Testis (tissue), 3 donors: ENCODE data around the gene COPZ1. TPM values are rescaled to one million over a fixed set of nuclear protein-coding genes. Genes with fewer than 3 reads are reported as not detected.
"Not testable (repeated sequence)": the region's sequence is repeated elsewhere in the genome, so short reads cannot be mapped to it uniquely, and the experiment has no call there.

Source experiments
- DNase-seq: peaks from one replicate; pipeline ENCODE4 v3.0.0-alpha.2; 2019
- H3K27ac ChIP-seq, 2 donors: fragments of 200-600 bp; sonication (generic); one replicate each; pipeline ENCODE4 v1.5.1; 2019
- H3K27me3 ChIP-seq: fragments of 200-600 bp; sonication (generic); one replicate; pipeline ENCODE4 v1.5.1; 2019
- H3K36me3 ChIP-seq: fragments of 200-600 bp; sonication (generic); one replicate; pipeline ENCODE4 v1.5.1; 2017; ENCODE audit warnings: low read depth; ENCODE audit errors: missing control alignments
- H3K4me1 ChIP-seq: fragments of 200-600 bp; sonication (generic); one replicate; pipeline ENCODE4 v1.5.1; 2019
- H3K4me3 ChIP-seq, 2 donors: fragments of 200-600 bp; sonication (generic); one replicate each; pipeline ENCODE4 v1.5.1; 2017 to 2019
- H3K9me3 ChIP-seq: fragments of 200-600 bp; sonication (generic); one replicate; pipeline ENCODE4 v1.5.1; 2017
- CTCF ChIP-seq, 3 experiments: fragments of 450-650 bp in 2 of 3; fragments of 200-600 bp in 1 of 3; sonication (generic) in 1 of 3; IDR thresholded peaks; one replicate each; pipeline ENCODE4 v1.5.1; 2016 to 2019; ENCODE audit warnings: antibody characterized with exemption in 3 of 3, mild to moderate bottlenecking in 2 of 3, moderate library complexity in 1 of 3
- POLR2A ChIP-seq: fragments of 450-650 bp; IDR thresholded peaks from one replicate; pipeline ENCODE4 v1.6.1; 2017; ENCODE audit warnings: antibody characterized with exemption, mild to moderate bottlenecking, moderate library complexity
- WGBS, 2 donors: methylation state at CpG; one replicate each; pipeline ENCODE4 v1.1.5; 2018; 5-methylcytosine and 5-hydroxymethylcytosine counted together
- intact Hi-C: fragments of 100-400 bp; cut with DNase I; formaldehyde crosslinking; loops from one replicate; pipeline ENCODE4 v1.15.1; 2023; ENCODE audit warnings: low total_unique reads
- polyA plus RNA-seq: library from polyadenylated mRNA; stranded (reverse); fragments of 350-450 nt; fragmentation: Illumina TruSeq; extraction: RNeasy Lipid Tissue Mini Kit (QIAGEN cat#74804); gene quantifications from one replicate; pipeline ENCODE4 v1.2.3, GENCODE V29; 2014; ENCODE audit warnings: low read depth, low replicate concordance; ENCODE audit not compliant: insufficient read depth
- total RNA-seq, 2 donors: library from RNA; depleted of rRNA; stranded (reverse); fragments of >200 nt; gene quantifications; one replicate each; pipeline ENCODE4 v1.2.3, GENCODE V29; 2016

COPZ1 gene
- total and polyA plus RNA-seq, 3 donors from 2014 or later: 45.9 to 123 (median 63.9) TPM

GRCh38 chr12:54279632-54280467 lies 45.1 kb upstream of the COPZ1 start, which contains the start of gene CBX5:
TSS of gene CBX5 (minus strand) at chr12:54280122. CDS start at chr12:54257650, 22,472 bp downstream.
- Histone ChIP-seq H3K4me1 (peaks cover 38% of the 10 kb centered on the region), H3K36me3 (no peaks in the 10 kb centered on the region), H3K9me3 (no peaks in the 10 kb centered on the region), H3K4me3 (peak within 1 kb of the TSS; percentile 78 to 88), H3K27ac (peak within 1 kb of the TSS; percentile 90 to 95), H3K27me3 (no peaks in the 10 kb centered on the region)
- peak in 1 of 3 experiments; percentile 16 for TF ChIP-seq CTCF (IDR thresholded peaks at IDR 0.05)
- TF ChIP-seq POLR2A: peak; percentile 71
- peak; percentile 99 for DNase-seq
- intact Hi-C loops: loop anchor here (10.0 kb wide), 1 partner anchor 85 kb away; the partner anchor contains the start of gene GPR84
- WGBS, 2 donors: 0% methylated on average over 11 to 49 of the region's 49 CpGs

DNA sequence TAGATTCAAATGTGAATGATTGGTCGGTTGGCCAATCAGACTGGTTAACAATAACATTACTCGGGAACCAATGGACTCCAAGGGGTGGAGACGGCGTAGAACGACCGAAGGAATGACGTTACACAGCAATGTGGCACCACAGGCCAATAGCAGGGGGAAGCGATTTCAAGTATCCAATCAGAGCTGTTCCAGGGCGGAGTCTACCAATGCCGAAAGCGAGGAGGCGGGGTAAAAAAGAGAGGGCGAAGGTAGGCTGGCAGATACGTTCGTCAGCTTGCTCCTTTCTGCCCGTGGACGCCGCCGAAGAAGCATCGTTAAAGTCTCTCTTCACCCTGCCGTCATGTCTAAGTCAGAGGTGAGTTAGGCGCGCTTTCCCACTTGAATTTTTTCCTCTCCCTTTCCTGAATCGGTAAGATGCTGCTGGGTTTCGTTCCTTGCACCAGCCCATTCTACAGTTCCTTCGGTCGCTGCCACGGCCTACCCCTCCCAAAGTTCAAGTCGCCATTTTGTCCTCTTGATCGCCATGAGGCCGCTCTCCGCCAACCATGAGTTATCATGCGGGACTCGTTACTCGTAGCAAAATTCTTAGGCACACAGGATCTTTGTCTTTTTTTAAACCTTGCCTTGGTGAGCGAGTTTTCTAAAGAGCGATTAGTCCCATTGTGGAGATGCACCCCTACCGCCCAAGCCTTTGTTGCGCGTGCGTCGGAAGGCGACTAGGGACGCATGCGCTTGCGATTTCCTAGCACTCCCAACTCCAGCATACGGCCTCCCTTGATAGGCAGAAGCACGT lies 44.3 kb upstream of the COPZ1 start, which contains the start of gene HNRNPA1:
Gene HNRNPA1 (plus strand): TSS at position 259 of the 793 bp plus-strand sequence. CDS start 82 bp downstream, at position 341.
- peak; percentile 99 for DNase-seq
- intact Hi-C loops: loop anchor here (10.0 kb wide), 1 partner anchor 84 kb away; the partner anchor contains the start of gene GPR84
- Histone ChIP-seq H3K27ac (peak within 1 kb of the TSS; percentile 90 to 95), H3K9me3 (no peaks in the 10 kb centered on the region), H3K4me1 (peaks cover 44% of the 10 kb centered on the region), H3K4me3 (peak within 1 kb of the TSS; percentile 78 to 88), H3K36me3 (no peaks in the 10 kb centered on the region), H3K27me3 (no peaks in the 10 kb centered on the region)
- no peak for TF ChIP-seq CTCF (IDR thresholded peaks at IDR 0.05)
- peak; percentile 92 for TF ChIP-seq POLR2A
- 0% methylated on average over 48 of the region's 48 CpGs for WGBS, 2 donors

DNA sequence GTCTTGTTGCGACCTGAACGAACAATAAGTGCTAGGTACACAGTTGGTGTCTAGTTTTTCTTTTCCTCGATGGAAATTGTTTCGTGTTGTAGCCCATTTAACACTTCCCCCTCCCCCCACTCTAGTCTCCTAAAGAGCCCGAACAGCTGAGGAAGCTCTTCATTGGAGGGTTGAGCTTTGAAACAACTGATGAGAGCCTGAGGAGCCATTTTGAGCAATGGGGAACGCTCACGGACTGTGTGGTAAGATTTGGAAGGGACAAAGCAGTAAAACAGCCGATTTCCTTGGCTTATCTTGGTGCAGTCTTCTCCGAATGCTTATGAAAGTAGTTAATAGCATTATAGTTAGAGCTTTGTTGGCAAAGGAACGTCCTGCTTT lies 43.7 kb upstream of the COPZ1 start:
- DNase-seq, H3K9me3 ChIP-seq, H3K36me3 ChIP-seq, H3K27me3 ChIP-seq: not testable (repeated sequence)
- intact Hi-C loops: loop anchor here (10.0 kb wide), 1 partner anchor 84 kb away; the partner anchor contains the start of gene GPR84
- peak overlapping the region; percentile 90 to 95 for H3K27ac ChIP-seq
- H3K4me3 ChIP-seq: peak overlapping the region; percentile 78 to 88
- H3K4me1 ChIP-seq: peaks cover 50% of the 10 kb centered on the region
- WGBS, 2 donors: 1% methylated on average over 10 of the region's 10 CpGs

GRCh38 chr12:54281694-54282093 lies 43.2 kb upstream of the COPZ1 start:
- not testable (repeated sequence) for H3K9me3 ChIP-seq, H3K27me3 ChIP-seq, H3K36me3 ChIP-seq, DNase-seq
- H3K4me1 ChIP-seq: peaks cover 50% of the 10 kb centered on the region
- 17 to 21% methylated on average over 4 of the region's 4 CpGs for WGBS, 2 donors
- peak overlapping the region; percentile 78 to 88 for H3K4me3 ChIP-seq
- peak overlapping the region; percentile 90 to 95 for H3K27ac ChIP-seq
- intact Hi-C loops: loop anchor here (10.0 kb wide), 1 partner anchor 83 kb away; the partner anchor contains the start of gene GPR84

DNA sequence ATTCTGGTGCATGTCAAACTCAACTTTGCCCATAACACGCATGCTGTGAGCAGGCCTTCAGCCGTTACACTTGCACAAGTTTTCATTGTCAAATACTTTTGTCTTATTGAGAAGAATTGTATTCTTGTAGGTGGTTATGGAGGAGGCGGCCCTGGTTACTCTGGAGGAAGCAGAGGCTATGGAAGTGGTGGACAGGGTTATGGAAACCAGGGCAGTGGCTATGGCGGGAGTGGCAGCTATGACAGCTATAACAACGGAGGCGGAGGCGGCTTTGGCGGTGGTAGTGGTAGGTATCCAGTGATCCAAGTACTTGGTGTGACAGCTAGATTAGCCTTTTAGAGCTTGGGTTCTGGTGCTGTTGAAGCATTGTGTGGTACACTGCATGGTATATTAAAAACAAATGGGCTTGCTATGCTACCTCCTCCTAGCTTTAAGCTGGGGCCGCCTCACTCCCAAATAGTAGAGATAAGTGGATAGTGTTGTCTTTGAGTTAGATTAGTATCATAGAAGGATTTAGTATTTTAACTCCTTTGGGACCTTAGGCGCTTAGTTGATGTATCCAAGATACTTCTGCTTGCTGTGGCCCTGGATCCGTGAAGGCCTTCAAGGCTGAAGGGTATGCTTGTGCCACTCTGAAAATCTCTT lies 41.9 kb upstream of the COPZ1 start:
- no peaks in the 10 kb centered on the region for H3K9me3 ChIP-seq
- no peaks in the 10 kb centered on the region for H3K27me3 ChIP-seq
- no peak overlapping the region for H3K4me3 ChIP-seq
- no peak for TF ChIP-seq POLR2A
- no peak for TF ChIP-seq CTCF (IDR thresholded peaks at IDR 0.05)
- 51 to 58% methylated on average over 11 of the region's 11 CpGs for WGBS, 2 donors
- peaks cover 41% of the 10 kb centered on the region for H3K4me1 ChIP-seq
- H3K27ac ChIP-seq: no peak overlapping the region
- DNase-seq: no peak
- no peaks in the 10 kb centered on the region for H3K36me3 ChIP-seq
- intact Hi-C loops: loop anchor here (10.0 kb wide), 1 partner anchor 82 kb away; the partner anchor contains the start of gene GPR84

DNA sequence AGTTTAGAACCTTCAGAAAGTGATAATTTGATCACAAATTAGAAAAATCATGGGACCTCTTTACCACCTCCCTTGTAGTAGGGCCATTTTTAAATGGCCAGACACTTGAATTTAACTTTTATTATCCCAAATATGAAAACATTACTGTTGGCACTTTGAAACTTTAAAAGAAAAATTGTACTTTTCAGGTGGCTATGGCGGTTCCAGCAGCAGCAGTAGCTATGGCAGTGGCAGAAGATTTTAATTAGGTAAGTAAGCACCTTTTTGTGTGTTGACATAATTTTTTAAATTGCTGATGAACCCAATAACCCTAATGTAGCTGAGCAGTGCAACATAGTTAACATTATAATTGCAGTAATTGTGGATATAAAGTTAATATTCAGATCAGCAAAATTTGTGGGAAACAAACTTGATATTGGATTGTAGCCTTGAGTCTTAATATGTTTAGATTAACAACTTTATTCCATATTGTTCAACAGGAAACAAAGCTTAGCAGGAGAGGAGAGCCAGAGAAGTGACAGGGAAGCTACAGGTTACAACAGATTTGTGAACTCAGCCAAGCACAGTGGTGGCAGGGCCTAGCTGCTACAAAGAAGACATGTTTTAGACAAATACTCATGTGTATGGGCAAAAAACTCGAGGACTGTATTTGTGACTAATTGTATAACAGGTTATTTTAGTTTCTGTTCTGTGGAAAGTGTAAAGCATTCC lies 40.7 kb upstream of the COPZ1 start:
- not testable (repeated sequence) for H3K27me3 ChIP-seq, H3K36me3 ChIP-seq, DNase-seq, H3K27ac ChIP-seq, H3K9me3 ChIP-seq, H3K4me3 ChIP-seq
- WGBS, 2 donors: 45 to 49% methylated on average over 2 of the region's 2 CpGs
- peaks cover 33% of the 10 kb centered on the region for H3K4me1 ChIP-seq
- intact Hi-C loops: loop anchor here (10.0 kb wide), 1 partner anchor 81 kb away; the partner anchor contains the start of gene GPR84
